DMS79 (cell line): ENCODE data around the gene ZNF236.
"Not testable (repeated sequence)": the region's sequence is repeated elsewhere in the genome, so short reads cannot be mapped to it uniquely, and the experiment has no call there.

Experiments
- DNase-seq: peaks from one replicate; lab custom pipeline; 2025; lab: John Stamatoyannopoulos, UW

ZNF236 gene

DNA sequence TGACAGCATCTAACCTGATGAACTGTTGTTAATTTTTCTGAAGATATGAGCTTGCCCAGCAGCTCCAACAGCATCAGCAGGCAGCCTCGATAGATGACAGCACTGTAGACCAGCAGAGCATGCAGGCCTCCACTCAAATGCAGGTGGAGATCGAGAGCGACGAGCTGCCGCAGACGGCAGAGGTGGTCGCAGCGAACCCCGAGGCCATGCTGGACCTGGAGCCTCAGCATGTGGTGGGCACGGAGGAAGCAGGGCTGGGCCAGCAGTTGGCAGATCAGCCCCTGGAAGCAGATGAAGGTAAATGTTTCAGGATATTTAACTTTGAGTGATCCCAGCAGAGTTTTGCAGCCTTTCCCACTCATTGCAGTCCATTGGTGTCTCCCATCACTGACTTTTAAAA is 85.9 kb downstream of the ZNF236 start:
- DNase-seq: no peak

DNA sequence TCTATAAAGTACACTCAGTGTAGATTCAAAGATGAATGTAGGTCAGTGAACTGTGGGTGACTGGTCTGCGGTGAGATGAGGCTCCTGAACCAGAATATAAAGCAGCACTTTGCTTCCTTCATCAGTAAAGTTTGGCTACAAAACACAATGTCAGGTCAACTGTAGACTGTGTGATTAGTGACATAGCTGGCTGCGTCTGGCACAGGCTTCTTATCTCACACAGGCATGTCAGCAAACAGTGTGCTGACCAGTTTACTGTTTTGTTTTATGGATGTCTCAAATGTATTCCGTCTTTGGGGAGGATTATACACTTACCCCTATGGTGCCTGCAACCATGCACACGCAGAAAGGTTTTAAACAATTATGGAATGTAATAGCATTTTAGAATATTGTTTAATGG is 87.1 kb downstream of the ZNF236 start:
- no peak for DNase-seq

DNA sequence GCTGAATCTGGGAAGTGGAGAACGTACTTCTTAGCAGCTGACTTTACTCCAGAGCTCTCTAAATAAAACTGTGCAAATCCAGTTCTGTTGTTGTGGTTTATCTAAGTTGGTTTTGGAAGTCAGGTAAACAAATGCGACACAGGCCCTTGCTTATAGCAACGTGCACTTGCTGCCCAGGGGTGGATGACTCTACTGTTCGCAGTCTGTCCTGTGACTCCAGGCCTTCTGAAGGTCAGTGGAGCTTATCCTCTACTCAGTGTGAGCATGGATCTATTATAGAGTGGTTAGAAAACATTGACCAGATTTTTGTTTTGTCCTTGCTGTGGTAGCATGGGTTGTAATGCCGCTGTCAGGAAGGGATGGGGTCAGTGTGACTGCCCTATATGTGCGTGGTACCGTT is 89.1 kb downstream of the ZNF236 start:
- DNase-seq: no peak

DNA sequence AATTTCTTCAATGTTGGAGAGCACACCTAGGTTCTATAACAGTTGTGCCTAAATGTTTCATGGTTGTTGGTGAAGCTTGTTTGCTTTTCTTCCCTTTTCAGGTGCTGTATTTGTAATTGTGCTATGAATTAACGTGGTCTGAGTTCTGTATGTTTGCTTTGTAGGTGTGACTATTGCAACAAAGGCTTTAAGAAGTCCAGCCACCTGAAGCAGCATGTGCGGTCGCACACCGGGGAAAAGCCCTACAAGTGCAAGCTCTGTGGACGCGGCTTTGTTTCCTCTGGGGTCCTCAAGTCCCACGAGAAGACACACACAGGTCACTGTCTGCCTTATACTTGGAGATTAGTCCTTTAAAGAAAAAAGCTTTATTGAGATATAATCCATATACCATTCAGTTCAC is 91.2 kb downstream of the ZNF236 start:
- no peak for DNase-seq

DNA sequence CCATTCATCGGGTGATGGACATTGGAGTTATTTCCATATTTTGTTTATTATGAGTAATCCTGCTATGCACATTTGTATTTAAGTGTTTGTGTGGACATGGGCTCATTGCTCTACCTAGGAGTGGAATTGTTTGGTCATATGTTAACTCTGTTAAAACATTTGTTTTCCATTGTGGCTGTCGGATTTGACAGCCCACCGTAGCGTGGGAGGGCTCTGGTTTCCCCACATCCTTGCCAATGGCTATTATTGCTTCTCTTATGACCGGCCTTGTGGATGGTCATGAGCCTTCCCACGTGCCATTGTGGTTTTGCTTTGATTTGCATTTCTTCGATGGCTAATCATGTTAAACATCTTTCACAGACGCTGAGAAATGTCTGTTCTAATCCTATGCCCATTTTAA is 92.0 kb downstream of the ZNF236 start:
- DNase-seq: no peak

DNA sequence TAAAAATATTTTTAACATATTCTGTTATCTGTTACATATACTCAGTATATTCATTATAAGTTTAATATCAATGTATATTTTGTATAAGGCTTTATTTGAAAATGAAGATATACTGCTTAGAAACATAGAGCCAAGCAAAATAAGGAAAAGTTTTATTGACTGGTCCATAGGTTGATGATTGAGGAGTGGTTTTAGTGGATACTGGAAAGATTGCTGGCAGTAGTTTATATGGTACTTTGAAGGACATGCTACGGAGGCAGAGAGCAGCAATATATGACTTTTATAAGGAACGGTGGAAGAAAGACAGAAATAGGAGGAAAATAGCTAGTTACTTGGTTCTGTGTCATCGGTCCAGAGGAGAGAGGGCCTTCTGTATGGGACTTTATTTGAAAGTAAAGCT is 92.4 kb downstream of the ZNF236 start:
- DNase-seq: no peak

DNA sequence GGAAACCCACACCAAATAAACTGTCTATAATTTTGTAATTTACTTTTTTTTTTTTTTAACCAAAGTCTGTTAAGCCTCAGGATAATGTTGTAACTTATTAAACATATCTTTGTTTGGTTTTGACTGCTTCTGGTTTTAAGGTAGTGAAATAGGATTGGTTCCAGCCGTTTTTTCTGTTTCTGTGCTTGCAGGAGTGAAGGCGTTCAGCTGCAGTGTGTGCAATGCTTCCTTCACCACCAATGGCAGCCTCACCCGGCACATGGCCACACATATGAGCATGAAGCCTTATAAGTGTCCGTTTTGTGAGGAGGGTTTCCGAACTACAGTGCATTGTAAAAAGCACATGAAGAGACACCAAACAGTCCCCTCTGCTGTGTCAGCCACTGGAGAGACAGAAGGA is 93.1 kb downstream of the ZNF236 start:
- no peak for DNase-seq

DNA sequence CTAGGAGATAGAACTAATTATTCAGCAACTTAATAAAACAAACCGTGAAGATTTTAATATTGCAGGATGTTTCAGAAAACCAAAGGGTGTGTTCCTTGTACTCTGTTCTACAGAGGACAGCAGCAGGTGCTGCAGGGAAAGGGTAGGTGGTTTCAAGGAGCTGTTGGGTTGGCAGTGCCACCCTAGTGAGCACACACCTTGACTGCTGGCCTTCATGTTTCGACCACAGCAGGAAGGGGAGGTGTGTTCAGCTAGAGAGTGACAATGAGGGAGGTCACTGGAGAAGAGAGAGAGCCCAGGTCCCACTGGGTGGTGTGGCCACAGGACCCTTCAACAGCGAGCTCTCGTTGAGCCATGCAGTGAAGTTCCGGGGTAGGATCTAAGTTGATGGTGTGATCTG is 98.6 kb downstream of the ZNF236 start:
- DNase-seq: no peak

DNA sequence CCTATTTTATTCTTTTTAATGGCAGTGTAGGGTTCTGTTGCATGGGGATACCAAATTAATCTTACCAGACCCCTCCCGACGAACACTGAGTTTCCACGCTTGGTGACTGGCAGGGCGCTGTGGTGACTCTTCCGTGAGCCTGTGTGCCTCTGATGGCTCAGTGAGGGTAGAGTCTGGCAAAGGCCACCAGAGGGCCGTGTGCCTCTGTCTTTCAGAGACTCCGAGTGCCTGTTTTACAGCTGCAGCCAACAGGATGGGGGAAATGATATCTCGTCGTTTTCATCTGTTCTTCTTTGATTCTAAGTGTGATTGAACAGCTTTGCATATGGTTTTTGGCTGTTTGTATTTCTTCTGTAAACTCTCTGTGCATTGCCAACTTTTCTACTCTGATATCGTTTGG is 99.8 kb downstream of the ZNF236 start:
- DNase-seq: no peak

DNA sequence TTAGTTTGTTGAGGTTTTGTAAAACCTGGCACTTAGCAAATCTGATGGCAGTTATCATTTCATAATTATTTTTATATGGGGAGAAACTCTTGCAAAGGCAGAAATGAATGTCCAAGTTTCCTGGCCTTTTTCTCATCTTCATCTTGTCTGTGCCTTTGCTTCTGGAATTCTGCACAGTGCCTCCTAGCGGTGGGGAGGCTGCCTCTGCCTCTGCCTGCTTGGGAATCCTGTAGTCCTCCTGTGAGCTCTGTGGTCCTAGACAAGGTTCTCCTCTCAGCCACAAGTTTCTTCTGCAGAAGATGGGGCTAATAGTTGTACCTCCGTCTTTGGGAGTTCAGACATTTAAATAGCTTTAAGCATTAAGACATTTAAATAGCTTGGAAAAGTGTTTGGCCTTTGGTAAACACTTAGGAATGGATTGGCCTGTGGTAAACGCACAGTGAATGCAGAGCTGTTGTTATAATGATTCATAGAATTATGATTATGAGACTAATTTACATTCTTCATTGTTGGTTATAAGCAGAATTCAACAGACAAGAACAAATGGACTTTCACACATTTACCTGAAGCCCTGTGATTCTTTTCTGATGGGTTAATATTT is 101.2 kb downstream of the ZNF236 start:
- DNase-seq: no peak

DNA sequence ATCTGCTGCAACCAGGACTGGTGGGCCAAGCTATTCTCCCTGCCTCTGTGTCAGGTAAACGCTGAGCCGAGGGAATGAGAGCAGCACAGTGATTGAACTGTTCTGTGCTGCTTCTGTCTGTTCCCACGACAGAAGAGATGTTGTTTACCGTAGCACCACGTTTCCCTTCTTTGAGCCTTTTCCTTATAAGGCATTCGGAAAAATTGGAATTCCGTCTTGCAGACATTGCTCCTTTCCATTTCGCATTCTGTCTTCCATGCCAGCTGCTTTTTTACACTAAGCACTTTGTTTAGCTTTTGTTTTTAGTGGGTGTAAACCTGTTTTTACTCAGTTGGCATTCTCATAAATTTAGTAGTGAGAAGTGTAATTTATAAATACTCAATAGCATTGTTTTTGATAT is 103.1 kb downstream of the ZNF236 start:
- no peak for DNase-seq

DNA sequence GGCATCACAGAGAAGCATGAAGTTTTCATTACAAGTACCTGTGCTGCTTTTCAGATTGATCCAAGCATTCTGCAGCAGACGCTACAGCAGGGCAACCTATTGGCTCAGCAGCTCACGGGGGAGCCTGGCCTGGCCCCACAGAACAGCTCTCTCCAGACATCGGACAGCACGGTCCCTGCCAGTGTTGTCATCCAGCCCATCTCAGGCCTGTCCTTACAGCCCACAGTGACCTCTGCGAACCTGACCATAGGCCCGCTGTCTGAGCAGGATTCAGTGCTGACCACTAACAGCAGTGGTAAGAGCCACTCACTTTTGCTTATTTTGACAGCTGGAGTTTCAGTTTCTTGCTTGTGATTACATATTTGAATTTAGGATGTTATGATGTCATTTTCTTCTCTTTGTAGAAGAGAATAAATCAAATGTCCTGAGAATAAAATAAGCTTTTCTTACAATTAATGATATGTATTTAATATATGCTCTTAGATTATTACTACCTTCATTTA is 104.9 kb downstream of the ZNF236 start:
- DNase-seq: no peak

DNA sequence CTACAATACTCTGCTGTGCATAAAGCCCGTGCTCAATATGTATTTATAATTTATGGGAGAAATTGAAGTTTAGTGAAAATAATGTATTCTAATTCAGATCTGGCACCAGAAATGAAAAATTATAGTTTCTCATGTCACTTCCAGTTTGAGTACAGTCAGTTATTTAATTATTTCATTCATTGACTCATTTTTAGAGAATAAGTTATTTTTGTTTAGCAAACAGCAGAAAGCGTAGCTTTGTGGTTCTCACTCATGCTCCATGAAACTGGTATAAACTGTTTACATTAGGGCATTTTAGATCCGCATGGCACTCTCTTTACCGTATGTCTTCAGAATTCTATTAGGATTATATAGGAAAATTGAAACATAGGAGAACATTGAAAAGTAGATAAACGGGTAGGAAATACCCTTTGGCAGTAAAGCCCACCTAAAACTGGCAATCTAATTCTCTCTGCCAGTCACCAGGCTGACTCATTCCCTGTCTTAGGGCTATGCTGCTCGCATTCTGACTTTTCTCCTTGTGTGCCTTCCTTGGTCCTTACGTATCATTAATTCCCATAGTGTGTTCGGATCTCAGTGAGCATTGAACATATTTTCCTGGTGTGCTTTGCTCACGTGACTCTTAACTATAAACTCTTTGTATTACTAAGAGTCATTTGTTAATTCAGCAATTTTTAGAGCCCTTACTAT is 106.0 kb downstream of the ZNF236 start:
- DNase-seq: no peak

DNA sequence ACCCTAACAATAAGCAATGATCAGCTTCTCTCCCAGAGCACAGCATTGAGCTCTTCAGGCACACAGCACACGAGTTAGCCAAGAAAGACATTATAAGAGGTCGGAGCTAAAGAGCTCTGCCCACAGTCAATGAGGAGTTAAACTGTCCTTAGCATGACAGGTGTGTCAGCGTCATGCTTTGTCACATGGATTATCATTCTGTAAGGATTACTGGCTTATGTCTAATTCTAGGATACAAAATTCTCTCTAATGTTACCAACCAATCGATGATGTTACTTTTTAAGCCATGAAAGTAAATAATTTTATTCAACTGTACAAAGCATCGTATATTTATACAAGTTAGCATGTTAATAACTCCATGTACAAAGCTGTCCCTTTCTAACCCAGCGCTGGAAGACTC is 108.8 kb downstream of the ZNF236 start:
- no peak for DNase-seq

DNA sequence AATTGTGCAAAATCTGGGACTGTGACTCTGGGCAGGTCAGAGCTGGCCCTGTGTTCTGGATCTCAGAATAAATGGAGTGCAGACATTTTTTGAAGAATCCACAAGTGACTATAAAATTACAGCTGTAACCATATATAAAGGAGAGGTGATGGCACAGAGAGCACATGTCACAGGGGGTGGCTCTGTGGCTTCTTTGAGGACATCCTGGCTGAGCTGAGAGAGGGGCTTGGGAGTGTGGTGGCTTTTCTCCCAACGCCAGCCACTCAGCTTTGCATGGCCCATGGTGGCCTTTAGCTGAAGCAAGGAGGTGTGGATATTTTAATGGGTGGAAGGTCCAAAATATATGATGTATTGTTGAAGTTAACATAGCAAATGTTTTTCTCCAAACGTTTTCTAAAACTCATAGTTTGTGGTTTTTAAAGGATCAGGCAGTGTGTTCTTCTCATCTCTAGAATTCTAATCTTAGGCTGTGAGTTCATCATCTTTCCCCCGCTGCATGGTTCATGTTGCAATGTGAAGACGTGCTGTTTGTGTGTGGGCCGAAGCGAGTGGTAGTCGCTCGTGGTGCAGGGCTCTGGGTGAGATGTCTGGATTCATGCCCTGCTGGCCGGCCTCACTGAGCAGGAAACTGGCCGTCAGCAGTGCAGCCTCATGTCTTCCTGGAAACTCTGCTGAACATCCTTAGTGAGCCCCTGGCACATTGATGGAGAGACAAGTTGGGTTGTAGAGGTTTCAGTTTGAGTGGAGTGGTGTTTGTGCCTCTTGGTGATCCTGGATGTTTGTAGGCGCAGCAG is 109.9 kb downstream of the ZNF236 start:
- no peak for DNase-seq

DNA sequence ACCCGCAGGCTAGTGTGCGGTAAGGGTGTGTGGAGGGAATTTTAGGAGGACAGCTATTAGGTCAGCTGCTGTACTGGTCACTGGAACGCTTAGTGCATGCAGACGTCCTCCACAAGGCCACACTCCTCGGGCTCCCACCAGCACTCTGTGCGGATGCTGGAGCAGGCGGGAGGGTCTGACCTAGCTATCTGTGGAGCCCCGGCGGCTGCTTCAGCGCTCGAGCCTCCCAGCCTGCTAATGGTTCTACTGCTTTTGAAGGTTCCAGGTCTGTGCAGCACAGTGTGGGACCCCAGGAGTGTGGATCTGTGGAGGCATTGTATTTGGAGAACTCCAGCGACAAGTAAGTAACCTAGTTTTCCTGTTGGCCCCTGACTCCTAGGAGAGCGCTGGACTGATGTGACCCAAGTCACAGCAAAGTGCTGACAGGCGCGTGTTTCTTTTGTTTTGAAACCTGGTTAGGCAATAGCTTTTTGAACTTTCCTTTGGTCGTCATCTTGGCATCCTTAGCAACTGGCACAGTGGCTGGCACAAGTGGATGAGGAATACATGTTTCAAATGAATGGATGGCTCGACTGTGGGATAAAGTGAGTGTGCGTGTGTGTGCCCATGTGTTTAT is 113.5 kb downstream of the ZNF236 start:
- DNase-seq: no peak

DNA sequence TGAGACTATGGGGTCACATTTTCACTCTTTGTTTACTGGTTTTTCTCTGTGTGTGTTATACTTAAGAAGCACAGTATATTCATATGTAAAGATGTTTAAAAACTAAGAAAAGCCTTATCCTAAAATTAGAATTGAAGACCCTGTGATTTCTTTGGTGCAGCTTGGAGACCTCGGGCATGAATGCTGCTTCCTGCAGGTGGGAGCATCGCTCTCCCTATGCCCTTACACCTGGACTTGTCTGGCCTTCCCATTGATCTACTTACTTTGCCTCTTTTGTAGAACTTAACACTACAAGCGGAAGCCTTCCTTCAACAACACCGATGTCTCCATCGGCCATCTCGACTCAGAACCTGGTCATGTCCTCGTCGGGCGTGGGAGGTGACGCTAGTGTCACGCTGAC is 114.5 kb downstream of the ZNF236 start:
- no peak for DNase-seq

DNA sequence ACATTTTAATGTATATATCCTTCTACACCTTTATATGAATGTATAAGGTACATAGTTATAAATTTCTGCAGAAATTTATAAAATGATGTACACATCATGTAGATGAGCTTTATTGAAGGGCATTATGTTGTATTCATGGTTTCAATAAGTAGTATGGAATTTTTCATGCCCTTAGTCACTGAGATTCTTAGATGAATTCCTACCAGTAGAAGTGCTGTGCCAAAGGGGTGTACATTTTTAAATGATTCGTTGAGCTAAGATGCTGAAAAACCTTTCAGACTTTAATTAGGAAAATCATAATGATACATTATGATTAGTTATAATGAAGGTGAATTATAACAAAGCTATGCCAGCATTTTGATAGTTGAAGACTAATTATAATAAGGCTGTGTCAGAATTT is 115.2 kb downstream of the ZNF236 start:
- no peak for DNase-seq

DNA sequence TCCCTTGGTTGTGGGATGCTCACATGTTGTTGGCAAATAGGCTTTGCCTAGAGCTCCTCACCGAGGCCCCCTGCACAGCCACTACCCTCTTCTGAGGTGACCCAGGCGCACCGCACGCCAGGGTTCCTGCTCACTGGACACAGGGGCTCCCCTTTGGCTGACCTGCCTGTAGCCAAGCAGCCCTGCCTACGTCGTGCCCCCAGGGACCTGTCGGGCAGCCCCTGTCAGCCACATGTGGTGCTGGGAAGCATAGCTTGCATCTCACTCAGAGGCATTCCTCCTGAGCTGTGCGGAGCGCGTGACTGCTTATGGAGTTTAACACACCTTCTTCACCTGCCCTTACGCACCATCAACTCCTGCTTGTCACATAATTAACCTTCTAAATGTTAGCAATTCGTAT is 116.3 kb downstream of the ZNF236 start:
- DNase-seq: no peak

DNA sequence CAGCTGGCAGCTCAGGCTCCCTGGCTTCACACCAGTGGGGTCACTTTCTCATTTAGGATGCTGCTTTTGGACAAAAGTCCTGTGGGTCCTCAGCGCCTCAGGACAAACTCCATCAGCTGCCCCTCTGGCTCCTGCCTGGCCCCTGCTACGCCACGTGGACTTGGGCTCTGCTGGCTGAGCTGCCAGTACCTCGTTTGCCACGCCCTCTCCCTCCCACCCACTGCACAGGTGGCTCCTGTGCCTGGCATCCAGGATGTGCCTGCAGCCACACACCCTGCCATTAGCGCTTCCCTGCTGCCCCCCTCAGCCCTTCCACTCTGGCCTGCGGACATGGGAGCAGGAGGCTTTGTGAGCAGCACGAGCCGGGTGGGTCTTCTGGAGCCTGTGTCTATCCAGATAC is 118.9 kb downstream of the ZNF236 start:
- DNase-seq: no peak

DNA sequence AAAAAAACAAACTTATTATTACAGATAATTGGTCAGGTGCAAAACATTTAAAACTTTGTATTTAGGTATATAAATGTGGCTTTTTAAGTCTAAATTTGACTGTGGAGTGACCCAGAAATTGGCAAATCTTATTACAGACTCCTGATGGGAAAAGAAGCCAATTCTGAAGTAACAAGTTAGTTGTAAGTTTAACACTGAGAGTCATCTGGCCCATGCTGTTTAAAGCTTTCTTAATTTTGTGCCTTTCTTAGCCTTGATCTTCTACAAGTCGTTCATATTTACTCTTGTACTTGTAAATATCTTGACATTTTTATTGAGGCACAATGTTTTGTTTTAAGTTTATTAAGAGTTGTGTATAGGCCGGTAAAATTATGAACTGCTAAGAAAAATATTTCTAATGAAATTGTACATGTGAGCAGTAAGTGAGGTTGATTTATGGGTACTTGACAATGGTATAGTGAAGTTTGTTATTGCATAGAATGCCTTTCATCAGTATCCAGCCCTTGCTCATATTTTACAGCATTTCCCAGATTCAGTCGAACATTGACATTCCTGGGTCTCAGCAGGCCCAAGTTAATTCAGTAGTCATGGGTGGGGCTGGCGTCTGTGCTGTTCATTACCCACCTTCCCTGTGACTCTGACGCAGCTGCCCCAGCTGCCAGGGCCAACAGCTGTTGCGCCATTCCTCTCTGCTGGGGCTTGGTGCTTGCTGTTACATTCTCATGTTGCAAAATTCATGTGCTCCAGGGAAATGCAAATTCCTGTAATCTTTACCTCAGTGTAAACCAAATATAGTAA is 121.4 kb downstream of the ZNF236 start:
- DNase-seq: no peak

DNA sequence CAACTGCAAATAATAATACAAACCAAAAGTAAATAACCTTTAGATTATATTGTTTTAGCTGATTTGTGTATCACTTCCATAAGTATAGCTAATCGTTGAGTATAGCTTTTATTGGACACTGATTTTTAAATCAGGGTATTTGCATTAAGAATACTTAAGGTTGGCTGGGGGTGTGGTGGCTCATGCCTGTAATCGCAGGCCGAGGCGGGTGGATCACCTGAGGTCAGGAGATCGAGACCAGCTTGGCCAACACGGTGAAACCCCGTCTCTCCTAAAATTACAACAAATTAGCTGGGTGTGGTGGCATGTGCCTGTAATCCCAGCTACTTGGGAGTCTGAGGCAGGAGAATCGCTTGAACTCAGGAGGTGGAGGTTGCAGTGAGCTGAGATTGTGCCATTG is 122.0 kb downstream of the ZNF236 start:
- DNase-seq: not testable (repeated sequence)
